GM12864 (cell line): ENCODE results near the gene ERC1.
"Not testable (repeated sequence)": the region's sequence is repeated elsewhere in the genome, so short reads cannot be mapped to it uniquely, and the experiment has no call there.

Experiments used
- DNase-seq: peaks from one replicate; pipeline ENCODE4 v3.0.0-alpha.2; 2011; ENCODE audit warnings: low read depth
- H3K4me3 ChIP-seq: 2 replicates; pipeline ENCODE4 v1.5.1; 2011; ENCODE audit warnings: mild to moderate bottlenecking, low read depth, low read length, control low read depth
- TF ChIP-seq, protein P1 (sequence below): IDR thresholded peaks from 2 replicates; pipeline ENCODE4 v1.5.1; 2011; ENCODE audit warnings: low read depth, mild to moderate bottlenecking, moderate library complexity, low read length, control low read depth, inconsistent platforms; ENCODE audit errors: missing control alignments

Gene ERC1

DNA sequence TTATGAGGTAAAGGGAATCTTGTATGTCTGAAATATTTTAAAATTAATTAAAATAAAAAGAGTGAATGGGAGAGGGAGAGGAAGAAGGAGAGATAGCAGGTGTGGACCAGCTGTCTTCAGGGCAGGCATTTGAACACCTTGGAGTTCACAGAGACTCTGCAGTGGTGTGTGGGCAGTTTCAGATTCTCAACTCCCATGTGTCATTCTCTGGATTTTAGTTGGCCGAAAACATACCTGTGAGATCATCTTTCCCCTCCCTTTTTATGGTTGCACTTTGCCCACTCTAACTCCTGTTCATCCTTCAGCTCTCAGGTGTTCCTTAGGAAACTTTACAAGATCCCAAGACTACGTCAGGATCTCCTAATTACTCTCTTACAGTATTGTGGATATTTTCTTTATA, 108.1 kb downstream of the ERC1 start:
- TF ChIP-seq, protein P1, sequence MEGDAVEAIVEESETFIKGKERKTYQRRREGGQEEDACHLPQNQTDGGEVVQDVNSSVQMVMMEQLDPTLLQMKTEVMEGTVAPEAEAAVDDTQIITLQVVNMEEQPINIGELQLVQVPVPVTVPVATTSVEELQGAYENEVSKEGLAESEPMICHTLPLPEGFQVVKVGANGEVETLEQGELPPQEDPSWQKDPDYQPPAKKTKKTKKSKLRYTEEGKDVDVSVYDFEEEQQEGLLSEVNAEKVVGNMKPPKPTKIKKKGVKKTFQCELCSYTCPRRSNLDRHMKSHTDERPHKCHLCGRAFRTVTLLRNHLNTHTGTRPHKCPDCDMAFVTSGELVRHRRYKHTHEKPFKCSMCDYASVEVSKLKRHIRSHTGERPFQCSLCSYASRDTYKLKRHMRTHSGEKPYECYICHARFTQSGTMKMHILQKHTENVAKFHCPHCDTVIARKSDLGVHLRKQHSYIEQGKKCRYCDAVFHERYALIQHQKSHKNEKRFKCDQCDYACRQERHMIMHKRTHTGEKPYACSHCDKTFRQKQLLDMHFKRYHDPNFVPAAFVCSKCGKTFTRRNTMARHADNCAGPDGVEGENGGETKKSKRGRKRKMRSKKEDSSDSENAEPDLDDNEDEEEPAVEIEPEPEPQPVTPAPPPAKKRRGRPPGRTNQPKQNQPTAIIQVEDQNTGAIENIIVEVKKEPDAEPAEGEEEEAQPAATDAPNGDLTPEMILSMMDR = no peak
- H3K4me3 ChIP-seq = no peak overlapping the region
- no peak for DNase-seq

GRCh38 chr12:1099618-1100017, 108.6 kb downstream of the ERC1 start:
- not testable (repeated sequence) for DNase-seq, H3K4me3 ChIP-seq

DNA sequence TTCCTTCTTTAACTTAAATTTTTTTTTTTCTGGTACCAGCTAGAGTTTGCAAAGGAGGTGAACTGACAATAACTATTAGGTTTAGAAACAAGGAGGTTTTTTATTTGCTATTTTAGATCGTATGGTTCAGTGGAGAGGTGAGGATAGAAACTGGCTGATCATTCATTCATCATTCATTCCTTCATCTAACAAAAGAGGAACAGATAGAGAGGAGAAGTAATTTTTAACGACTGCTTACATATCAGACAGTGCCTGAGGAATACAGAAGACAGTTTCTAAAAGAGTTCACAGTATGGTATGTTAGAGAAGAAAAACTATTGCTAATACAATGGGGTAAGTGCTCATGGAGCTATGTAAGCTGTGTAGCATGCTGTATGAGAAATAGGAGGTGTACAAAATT, 111.1 kb downstream of the ERC1 start:
- TF ChIP-seq, protein P1 = no peak
- DNase-seq = no peak
- no peak overlapping the region for H3K4me3 ChIP-seq

DNA sequence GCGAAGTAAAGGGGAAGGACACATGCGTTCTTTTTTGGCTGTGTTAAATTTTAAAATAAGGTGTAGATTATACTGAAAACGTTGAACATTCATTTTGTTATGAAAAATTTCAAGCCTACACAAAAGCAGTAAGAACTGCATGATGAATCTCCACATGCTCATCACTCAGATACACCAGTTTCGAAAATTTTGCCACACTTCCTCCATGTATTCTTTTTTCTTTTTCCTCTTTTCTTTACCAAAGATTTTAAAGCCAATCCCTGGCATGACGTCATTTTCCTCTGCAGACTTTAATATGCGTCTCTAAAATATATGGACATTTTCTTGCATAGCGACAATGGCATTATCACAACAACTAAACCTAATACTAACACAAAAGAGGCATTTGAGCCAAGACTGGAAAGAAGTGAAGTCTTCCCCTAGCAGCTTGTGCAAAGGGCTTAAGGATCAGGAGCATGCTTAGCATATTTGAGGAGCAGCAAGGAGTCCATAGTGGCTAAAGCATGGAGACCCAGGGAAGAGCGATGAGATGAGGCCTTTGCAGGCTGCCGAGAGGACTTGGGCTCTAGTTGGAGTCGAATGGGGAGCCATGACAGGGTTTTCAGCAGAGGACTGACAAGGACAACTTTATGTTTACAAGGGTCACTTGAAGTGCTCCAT, 111.9 kb downstream of the ERC1 start:
- TF ChIP-seq, protein P1 = no peak
- no peak for DNase-seq
- H3K4me3 ChIP-seq = no peak overlapping the region

DNA sequence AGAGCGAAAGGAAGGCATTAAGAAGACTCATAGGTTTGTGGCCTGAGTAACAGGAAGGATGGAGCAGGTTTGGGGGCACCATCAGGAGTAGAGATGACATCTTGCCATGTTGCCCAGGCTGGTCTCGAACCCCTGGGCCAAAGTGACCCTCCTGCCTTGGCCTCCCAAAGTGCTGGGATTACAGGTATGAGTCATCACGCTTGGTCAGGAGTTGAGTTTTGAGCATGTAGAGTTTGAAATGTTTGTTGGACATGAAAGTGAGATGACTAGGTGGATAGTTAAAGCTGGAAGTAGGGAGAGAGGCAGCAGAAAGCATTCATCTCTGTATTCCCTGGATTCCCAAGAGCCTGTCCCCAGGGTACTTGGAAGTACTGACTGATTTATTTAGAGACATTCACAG, 112.6 kb downstream of the ERC1 start:
- no peak for DNase-seq
- H3K4me3 ChIP-seq = no peak overlapping the region
- TF ChIP-seq, protein P1 = no peak

GRCh38 chr12:1104088-1104800, 113.2 kb downstream of the ERC1 start:
- no peak for DNase-seq
- no peak overlapping the region for H3K4me3 ChIP-seq
- TF ChIP-seq, protein P1 = no peak

DNA sequence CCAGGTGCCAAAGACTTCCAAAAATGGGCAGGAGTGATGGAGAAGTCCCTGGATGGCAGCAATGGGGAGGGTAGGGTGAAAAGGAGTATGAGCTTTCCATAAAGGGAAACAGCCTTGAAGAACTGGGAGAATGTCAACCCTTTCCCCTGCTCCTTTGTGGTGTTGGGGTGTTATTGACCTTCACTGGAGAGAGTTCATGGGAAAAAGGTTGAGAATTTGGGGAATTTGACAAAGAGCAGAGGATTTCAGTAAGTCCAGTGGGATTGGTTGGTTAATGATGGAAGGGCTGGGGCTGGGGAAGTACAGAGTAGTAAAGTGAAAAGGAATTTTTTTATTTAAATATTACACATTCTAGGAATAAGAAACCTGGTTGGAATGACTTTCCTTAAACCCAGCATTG, 116.6 kb downstream of the ERC1 start:
- TF ChIP-seq, protein P1 = no peak
- no peak overlapping the region for H3K4me3 ChIP-seq
- no peak for DNase-seq
